PC-3 (cell line): Measurements from ENCODE around the gene SLC23A2. TPM values are rescaled to one million over a fixed set of nuclear protein-coding genes. Genes with fewer than 3 reads are reported as not detected.

Experiments
- ATAC-seq: fragments of 200-7000 bp; cut with Tn5 transposase; 2 replicates; pipeline ENCODE4 v1.9.1; 2020; ENCODE audit warnings: mild to moderate bottlenecking, moderate library complexity
- BruUV-seq: library from RNA; stranded (reverse); fragments of 400-500 nt; replicated peaks from 2 replicates; lab custom pipeline; 2021; lab: Mats Ljungman, UMichigan
- CTCF ChIA-PET: fragments of 300-600 bp; sonication (Branson Sonifier 250); formaldehyde crosslinking; loops from one replicate; lab custom pipeline; 2022; ENCODE audit warnings: antibody characterized with exemption; lab: Charles Lee
- POLR2A ChIA-PET: fragments of 300-600 bp; sonication (Branson Sonifier 250); formaldehyde crosslinking; loops from one replicate; lab custom pipeline; 2022; ENCODE audit warnings: antibody characterized with exemption; ENCODE audit not compliant: unreplicated experiment; lab: Charles Lee
- DNase-seq: peaks from one replicate; pipeline ENCODE4 v3.0.0-alpha.2; 2015
- H2AFZ ChIP-seq: fragments of 300-600 bp; sonication (generic); 2 replicates; pipeline ENCODE4 v1.6.0; 2016; ENCODE audit warnings: antibody characterized with exemption, low read length
- H3F3A ChIP-seq: fragments of 300-600 bp; sonication (generic); one replicate; pipeline ENCODE4 v1.6.0; 2017; ENCODE audit warnings: antibody characterized with exemption, low read length, control low read depth, mild to moderate bottlenecking; ENCODE audit not compliant: unreplicated experiment
- H3K27ac ChIP-seq: fragments of 300-600 bp; sonication (generic); 2 replicates; pipeline ENCODE4 v1.5.1; 2016; ENCODE audit warnings: mild to moderate bottlenecking, low read length
- H3K27me3 ChIP-seq: fragments of 300-600 bp; sonication (generic); 2 replicates; pipeline ENCODE4 v1.6.1; 2016; ENCODE audit warnings: low read length, mixed read lengths
- H3K36me3 ChIP-seq: fragments of 300-600 bp; sonication (generic); 2 replicates; pipeline ENCODE4 v1.6.1; 2016; ENCODE audit warnings: low read depth, mixed run types, low read length, mixed read lengths
- H3K4me1 ChIP-seq: fragments of 300-600 bp; sonication (generic); 2 replicates; pipeline ENCODE4 v1.5.1; 2016; ENCODE audit warnings: low read length; ENCODE audit not compliant: insufficient read depth
- H3K4me2 ChIP-seq: fragments of 300-600 bp; sonication (generic); 2 replicates; pipeline ENCODE4 v1.6.0; 2016; ENCODE audit warnings: low read length
- H3K4me3 ChIP-seq: fragments of 300-600 bp; sonication (generic); 2 replicates; pipeline ENCODE4 v1.5.1; 2016; ENCODE audit warnings: mild to moderate bottlenecking, low read length, mixed read lengths
- H3K79me2 ChIP-seq: fragments of 300-600 bp; sonication (generic); 2 replicates; pipeline ENCODE4 v1.6.1; 2017; ENCODE audit warnings: low read length, mixed read lengths
- H3K9ac ChIP-seq: fragments of 300-600 bp; sonication (generic); 2 replicates; pipeline ENCODE4 v1.6.0; 2016; ENCODE audit warnings: mild to moderate bottlenecking, low read length
- H3K9me2 ChIP-seq: fragments of 300-600 bp; sonication (generic); replicated peaks from 2 replicates; pipeline ENCODE4 v1.6.1; 2016; ENCODE audit warnings: mixed run types, low read length, mixed read lengths
- H3K9me3 ChIP-seq: fragments of 300-600 bp; sonication (generic); 2 replicates; pipeline ENCODE4 v1.6.1; 2016; ENCODE audit warnings: low read length, mixed read lengths
- H4K20me1 ChIP-seq: fragments of 300-600 bp; sonication (generic); 2 replicates; pipeline ENCODE4 v1.6.1; 2016; ENCODE audit warnings: low read length, mixed read lengths
- EZH2 ChIP-seq: fragments of 300-600 bp; sonication (generic); IDR thresholded peaks from one replicate; pipeline ENCODE4 v1.6.1; 2017; ENCODE audit warnings: antibody characterized with exemption, mild to moderate bottlenecking, low read length; ENCODE audit not compliant: unreplicated experiment
- EZH2phosphoT487 ChIP-seq: fragments of 300-600 bp; sonication (generic); IDR thresholded peaks from 2 replicates; pipeline ENCODE4 v1.6.1; 2018; ENCODE audit warnings: mild to moderate bottlenecking, antibody characterized with exemption, low read length, borderline replicate concordance
- intact Hi-C: fragments of 100-400 bp; cut with micrococcal nuclease; formaldehyde crosslinking; loops from 2 replicates; pipeline ENCODE4 v1.9.0; 2023
- total RNA-seq: library from RNA; depleted of rRNA; stranded (reverse); fragments of >200 nt; gene quantifications from 2 replicates; pipeline ENCODE4 v1.2.3, GENCODE V29; 2014; rRNA removed
- TF ChIP-seq, protein P1 (sequence below): fragments of 300-600 bp; sonication (generic); conservative IDR thresholded peaks from 2 replicates; pipeline ENCODE4 v1.5.1; 2017; ENCODE audit warnings: antibody characterized with exemption, low read depth, mild to moderate bottlenecking, low read length

SLC23A2 gene
- total RNA-seq, 1 experiment from 2014 or later, result 18.3 TPM

DNA sequence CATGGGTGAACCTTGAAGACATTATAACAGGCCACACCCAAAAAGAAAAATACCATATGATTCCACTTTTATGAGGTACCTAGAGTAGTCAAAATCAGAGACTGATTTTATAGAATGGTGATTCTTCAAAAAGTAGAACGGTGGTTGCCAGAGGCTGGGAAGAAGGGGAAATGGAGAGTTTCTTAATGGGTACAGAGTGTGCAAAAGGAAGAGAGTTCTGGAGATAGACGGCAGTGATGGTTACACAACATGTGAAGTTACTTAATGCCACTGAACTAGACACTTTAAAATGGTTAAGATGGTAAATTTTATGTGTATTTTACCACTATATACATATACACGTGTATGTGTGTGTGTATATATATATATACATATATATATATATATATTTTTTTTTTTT, 198.8 kb downstream of the SLC23A2 start:
- Histone ChIP-seq H2AFZ (no peak overlapping the region), H3K4me1 (no peaks in the 10 kb centered on the region), H3F3A (no peaks in the 10 kb centered on the region), H3K27me3 (no peaks in the 10 kb centered on the region), H3K36me3 (peaks cover 6% of the 10 kb centered on the region; the same call in 1 of the 2 replicates), H4K20me1 (no peaks in the 10 kb centered on the region), H3K79me2 (no peaks in the 10 kb centered on the region), H3K27ac (no peak overlapping the region), H3K4me2 (no peak overlapping the region), H3K9me2 (no peaks in the 10 kb centered on the region), H3K9me3 (no peaks in the 10 kb centered on the region), H3K4me3 (no peak overlapping the region), H3K9ac (no peak overlapping the region)
- DNase-seq, result no peak
- no TSS peak for BruUV-seq
- intact Hi-C loops, result no loop called here
- ChIA-PET POLR2A (no interaction called here), CTCF (no interaction called here)
- no peak for TF ChIP-seq EZH2
- TF ChIP-seq, protein P1, sequence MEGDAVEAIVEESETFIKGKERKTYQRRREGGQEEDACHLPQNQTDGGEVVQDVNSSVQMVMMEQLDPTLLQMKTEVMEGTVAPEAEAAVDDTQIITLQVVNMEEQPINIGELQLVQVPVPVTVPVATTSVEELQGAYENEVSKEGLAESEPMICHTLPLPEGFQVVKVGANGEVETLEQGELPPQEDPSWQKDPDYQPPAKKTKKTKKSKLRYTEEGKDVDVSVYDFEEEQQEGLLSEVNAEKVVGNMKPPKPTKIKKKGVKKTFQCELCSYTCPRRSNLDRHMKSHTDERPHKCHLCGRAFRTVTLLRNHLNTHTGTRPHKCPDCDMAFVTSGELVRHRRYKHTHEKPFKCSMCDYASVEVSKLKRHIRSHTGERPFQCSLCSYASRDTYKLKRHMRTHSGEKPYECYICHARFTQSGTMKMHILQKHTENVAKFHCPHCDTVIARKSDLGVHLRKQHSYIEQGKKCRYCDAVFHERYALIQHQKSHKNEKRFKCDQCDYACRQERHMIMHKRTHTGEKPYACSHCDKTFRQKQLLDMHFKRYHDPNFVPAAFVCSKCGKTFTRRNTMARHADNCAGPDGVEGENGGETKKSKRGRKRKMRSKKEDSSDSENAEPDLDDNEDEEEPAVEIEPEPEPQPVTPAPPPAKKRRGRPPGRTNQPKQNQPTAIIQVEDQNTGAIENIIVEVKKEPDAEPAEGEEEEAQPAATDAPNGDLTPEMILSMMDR, result no peak
- TF ChIP-seq EZH2phosphoT487, result no peak
- no peak for ATAC-seq

Other genes with a start within 250 kb of the SLC23A2 start
- gene RASSF2, start 177.9 kb downstream of the SLC23A2 start, total RNA-seq, result 11.3 and 12.4 TPM in 2 replicates
- 108 and 153 TPM in 2 replicates for gene TMEM230, start 111.6 kb upstream of the SLC23A2 start, total RNA-seq
- 254 and 286 TPM in 2 replicates for gene PCNA, start 118.4 kb upstream of the SLC23A2 start, total RNA-seq
- gene CDS2, start 125.5 kb upstream of the SLC23A2 start, total RNA-seq, result 13.2 and 17.1 TPM in 2 replicates